ENCODE results near the gene GAB3. TPM values are rescaled to one million over a fixed set of nuclear protein-coding genes. Genes with fewer than 3 reads are reported as not detected.

The GAB3 gene
- total RNA-seq, 1 experiment from 2014 or later: 0.17 TPM

DNA sequence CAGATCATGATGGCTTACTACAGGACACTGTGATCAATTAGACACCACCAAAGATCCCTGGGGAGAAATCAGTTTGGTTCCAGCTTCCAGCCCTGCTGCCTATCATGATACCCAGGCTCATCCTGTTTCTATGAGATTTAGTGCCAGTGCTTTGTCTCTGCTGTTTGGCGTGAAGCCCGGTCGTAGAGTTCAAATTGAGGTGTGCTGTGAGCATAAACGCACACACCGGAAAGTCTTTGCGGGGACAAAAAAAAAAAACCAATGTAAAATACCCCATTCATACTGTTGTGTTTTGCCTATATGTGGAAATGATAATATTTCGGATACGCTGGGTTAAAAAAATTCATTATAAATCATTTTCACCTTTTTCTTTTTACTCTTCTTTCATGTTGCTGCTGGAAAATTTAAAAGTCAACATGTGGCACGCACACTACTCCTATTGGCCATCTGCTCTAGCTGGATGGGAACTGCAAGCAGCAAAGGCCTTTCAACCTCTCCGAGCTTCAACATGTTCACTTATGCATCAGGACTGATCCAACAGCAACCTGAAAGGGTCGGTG is 11.2 kb upstream of the GAB3 start:
- H3K9me3 ChIP-seq (ENCODE audit: insufficient read depth, low read depth): no peaks in the 10 kb centered on the region
- peaks cover 11% of the 10 kb centered on the region for H4K20me1 ChIP-seq (ENCODE audit: insufficient read depth)
- peak in 1 of 2 experiments; percentile 20 for DNase-seq
- peak overlapping the region; percentile 91 for H2AFZ ChIP-seq
- peaks cover 21% of the 10 kb centered on the region; the same call in 1 of the 2 replicates for H3K36me3 ChIP-seq (ENCODE audit: low read depth)
- TF ChIP-seq, protein P1, sequence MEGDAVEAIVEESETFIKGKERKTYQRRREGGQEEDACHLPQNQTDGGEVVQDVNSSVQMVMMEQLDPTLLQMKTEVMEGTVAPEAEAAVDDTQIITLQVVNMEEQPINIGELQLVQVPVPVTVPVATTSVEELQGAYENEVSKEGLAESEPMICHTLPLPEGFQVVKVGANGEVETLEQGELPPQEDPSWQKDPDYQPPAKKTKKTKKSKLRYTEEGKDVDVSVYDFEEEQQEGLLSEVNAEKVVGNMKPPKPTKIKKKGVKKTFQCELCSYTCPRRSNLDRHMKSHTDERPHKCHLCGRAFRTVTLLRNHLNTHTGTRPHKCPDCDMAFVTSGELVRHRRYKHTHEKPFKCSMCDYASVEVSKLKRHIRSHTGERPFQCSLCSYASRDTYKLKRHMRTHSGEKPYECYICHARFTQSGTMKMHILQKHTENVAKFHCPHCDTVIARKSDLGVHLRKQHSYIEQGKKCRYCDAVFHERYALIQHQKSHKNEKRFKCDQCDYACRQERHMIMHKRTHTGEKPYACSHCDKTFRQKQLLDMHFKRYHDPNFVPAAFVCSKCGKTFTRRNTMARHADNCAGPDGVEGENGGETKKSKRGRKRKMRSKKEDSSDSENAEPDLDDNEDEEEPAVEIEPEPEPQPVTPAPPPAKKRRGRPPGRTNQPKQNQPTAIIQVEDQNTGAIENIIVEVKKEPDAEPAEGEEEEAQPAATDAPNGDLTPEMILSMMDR (conservative IDR thresholded peaks at IDR 0.05): no peak
- TF ChIP-seq EZH2 (IDR thresholded peaks at IDR 0.05; ENCODE audit: low read depth): no peak
- no peaks in the 10 kb centered on the region for H3K9me2 ChIP-seq (ENCODE audit: insufficient read depth)
- H3K27ac ChIP-seq: peak overlapping the region; percentile 52
- peaks cover 15% of the 10 kb centered on the region for H3K4me1 ChIP-seq (replicated peaks; ENCODE audit: insufficient read depth)
- peaks cover 5% of the 10 kb centered on the region; the same call in 1 of the 2 replicates for H3F3A ChIP-seq (ENCODE audit: insufficient read depth, low read depth)
- intact Hi-C loops (cut with micrococcal nuclease; ENCODE audit: unreplicated experiment): loop anchor here (2.0 to 10.0 kb wide), 2 partner anchors 43 to 387 kb away; partner anchors contain the start of genes EMD, FLNA and MPP1
- POLR2A ChIA-PET (ENCODE audit: unreplicated experiment): interaction anchor here (0.6 to 1.0 kb wide), 5 partner anchors 13 to 742 kb away, joined by 3 to 7 read pairs (median 3); partner anchors contain the start of genes DNASE1L1 and SLC10A3
- H3K4me2 ChIP-seq: peak overlapping the region; percentile 88
- TSS peak; percentile 96 for BruUV-seq (replicated peaks)
- H3K27me3 ChIP-seq (ENCODE audit: insufficient read depth, low read depth): no peaks in the 10 kb centered on the region
- H3K4me3 ChIP-seq: peak overlapping the region; percentile 89
- peaks cover 41% of the 10 kb centered on the region for H3K79me2 ChIP-seq (ENCODE audit: low read depth)
- CTCF ChIA-PET: interaction anchor here (1.0 kb wide), 1 partner anchor 13 kb away, joined by 4 read pairs; no protein-coding TSS in a partner anchor

DNA sequence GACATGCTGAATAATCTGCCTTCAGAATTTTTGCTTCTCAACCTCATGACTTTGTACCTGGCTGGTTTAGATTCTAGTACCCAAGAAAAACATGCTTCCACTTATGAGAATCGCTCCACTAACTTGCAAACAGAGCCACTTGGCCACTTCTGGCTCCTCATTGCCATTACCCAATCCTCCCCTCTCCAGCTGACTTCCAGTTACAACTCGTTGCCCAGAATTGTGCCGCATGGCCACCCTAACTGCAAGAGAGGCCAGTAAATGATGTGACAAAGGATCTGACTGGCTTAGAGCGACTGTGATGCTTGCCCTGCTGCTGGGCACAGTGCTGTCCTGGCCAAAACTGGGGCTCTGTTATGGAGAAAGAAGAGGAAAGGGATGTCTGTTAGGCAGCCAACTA is 7.8 kb upstream of the GAB3 start:
- no peaks in the 10 kb centered on the region for H3K36me3 ChIP-seq (ENCODE audit: low read depth)
- H3F3A ChIP-seq (ENCODE audit: insufficient read depth, low read depth): peaks cover 2% of the 10 kb centered on the region; the same call in 1 of the 2 replicates
- no peak overlapping the region for H3K27ac ChIP-seq
- H3K27me3 ChIP-seq (ENCODE audit: insufficient read depth, low read depth): no peaks in the 10 kb centered on the region
- no peaks in the 10 kb centered on the region for H3K9me3 ChIP-seq (ENCODE audit: insufficient read depth, low read depth)
- no peak overlapping the region for H2AFZ ChIP-seq
- TF ChIP-seq, protein P1 (conservative IDR thresholded peaks at IDR 0.05): no peak
- TF ChIP-seq EZH2 (IDR thresholded peaks at IDR 0.05; ENCODE audit: low read depth): no peak
- H3K79me2 ChIP-seq (ENCODE audit: low read depth): peaks cover 9% of the 10 kb centered on the region
- ChIA-PET POLR2A (ENCODE audit: unreplicated experiment) (no interaction called here), CTCF (no interaction called here)
- H3K4me2 ChIP-seq: no peak overlapping the region
- intact Hi-C loops (cut with micrococcal nuclease; ENCODE audit: unreplicated experiment): no loop called here
- no peaks in the 10 kb centered on the region for H4K20me1 ChIP-seq (ENCODE audit: insufficient read depth)
- H3K9me2 ChIP-seq (ENCODE audit: insufficient read depth): no peaks in the 10 kb centered on the region
- no peak overlapping the region for H3K4me3 ChIP-seq
- no peak for DNase-seq
- H3K4me1 ChIP-seq (replicated peaks; ENCODE audit: insufficient read depth): peaks cover 15% of the 10 kb centered on the region
- BruUV-seq (replicated peaks): no TSS peak

DNA sequence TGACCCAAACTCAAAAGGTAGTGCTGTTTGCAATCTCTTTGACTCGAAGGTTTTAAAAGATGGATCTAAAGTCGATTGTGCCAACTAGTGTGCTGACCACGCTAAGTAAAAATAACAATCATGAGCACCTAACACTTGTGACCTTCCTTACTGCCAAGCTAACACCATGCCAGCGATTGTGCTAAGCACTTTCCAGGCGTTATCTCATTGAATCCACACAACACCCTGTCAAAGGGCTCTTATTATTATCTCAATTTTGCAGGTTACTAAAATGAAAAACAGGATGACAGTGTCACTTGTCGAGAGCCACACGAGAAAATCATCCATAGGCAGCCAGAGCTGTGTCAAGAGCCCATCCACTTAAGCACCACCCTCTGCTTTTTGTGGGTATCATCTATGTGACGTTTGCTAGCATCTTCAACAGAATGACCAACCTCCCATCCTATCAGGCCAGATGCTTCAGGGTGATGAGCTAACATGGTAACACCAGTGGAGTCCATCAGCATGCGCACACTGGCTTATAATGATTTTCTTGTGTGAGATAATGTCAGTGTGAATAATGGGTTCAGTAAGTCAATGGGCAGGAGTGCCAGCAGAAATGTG is 893 bp upstream of the GAB3 start:
- H3K9me2 ChIP-seq (ENCODE audit: insufficient read depth): no peaks in the 10 kb centered on the region
- ChIA-PET POLR2A (ENCODE audit: unreplicated experiment) (no interaction called here), CTCF (no interaction called here)
- H2AFZ ChIP-seq: no peak overlapping the region
- H3K79me2 ChIP-seq (ENCODE audit: low read depth): no peaks in the 10 kb centered on the region
- no peak for DNase-seq
- no peak overlapping the region for H3K4me2 ChIP-seq
- H3F3A ChIP-seq (ENCODE audit: insufficient read depth, low read depth): peaks cover 6% of the 10 kb centered on the region; the same call in 1 of the 2 replicates
- TF ChIP-seq EZH2 (IDR thresholded peaks at IDR 0.05; ENCODE audit: low read depth): no peak
- TF ChIP-seq, protein P1 (conservative IDR thresholded peaks at IDR 0.05): no peak
- peaks cover 26% of the 10 kb centered on the region for H3K27me3 ChIP-seq (ENCODE audit: insufficient read depth, low read depth)
- no peaks in the 10 kb centered on the region for H3K9me3 ChIP-seq (ENCODE audit: insufficient read depth, low read depth)
- no TSS peak for BruUV-seq (replicated peaks)
- H4K20me1 ChIP-seq (ENCODE audit: insufficient read depth): no peaks in the 10 kb centered on the region
- intact Hi-C loops (cut with micrococcal nuclease; ENCODE audit: unreplicated experiment): no loop called here
- H3K4me3 ChIP-seq: no peak overlapping the region
- no peak overlapping the region for H3K27ac ChIP-seq
- peaks cover 8% of the 10 kb centered on the region; the same call in 1 of the 2 replicates for H3K4me1 ChIP-seq (replicated peaks; ENCODE audit: insufficient read depth)
- no peaks in the 10 kb centered on the region for H3K36me3 ChIP-seq (ENCODE audit: low read depth)

All from PC-9 (cell line).